HepG2 (cell line): ENCODE data around the gene NOA1. TPM values are rescaled to one million over a fixed set of nuclear protein-coding genes. Genes with fewer than 3 reads are reported as not detected.

Experiments used
- HDAC1 ChIP-seq: sonication (generic); formaldehyde crosslinking; IDR thresholded peaks from 2 replicates; pipeline ENCODE4 v1.5.1; 2020; ENCODE audit warnings: mild to moderate bottlenecking, missing genetic modification reagents
- MAZ ChIP-seq, 2 experiments: sonication (generic) in 1 of 2; formaldehyde crosslinking in 1 of 2; IDR thresholded peaks; 2 replicates each; pipeline versions ENCODE4 v1.5.0 to v1.6.1; 2012 to 2020; ENCODE audit warnings: low read depth in 2 of 2, mild to moderate bottlenecking in 2 of 2, borderline replicate concordance in 1 of 2, improper control_type of control experiment in 1 of 2, low read length in 1 of 2, missing genetic modification reagents in 1 of 2, moderate library complexity in 1 of 2
- PTBP1 ChIP-seq: fragments of 200-400 bp; formaldehyde crosslinking; IDR thresholded peaks from 2 replicates; pipeline ENCODE4 v1.6.1; 2018; ENCODE audit warnings: low read length, low read depth; ENCODE audit not compliant: poor library complexity, severe bottlenecking
- SNAI1 ChIP-seq: sonication (generic); formaldehyde crosslinking; IDR thresholded peaks from 2 replicates; pipeline ENCODE4 v1.5.0; 2020; ENCODE audit warnings: mild to moderate bottlenecking, missing genetic modification reagents, borderline replicate concordance
- ZNF619 ChIP-seq: sonication (generic); formaldehyde crosslinking; IDR thresholded peaks from 2 replicates; pipeline ENCODE4 v1.4.0; 2020; ENCODE audit warnings: mild to moderate bottlenecking, missing genetic modification reagents
- ZNF788 ChIP-seq: sonication (generic); formaldehyde crosslinking; IDR thresholded peaks from 2 replicates; pipeline ENCODE4 v1.5.0; 2020; ENCODE audit warnings: mild to moderate bottlenecking, missing genetic modification reagents, borderline replicate concordance
- ZNF850 ChIP-seq: sonication (generic); formaldehyde crosslinking; conservative IDR thresholded peaks from 2 replicates; pipeline ENCODE4 v1.9.0; 2021; ENCODE audit warnings: mild to moderate bottlenecking, missing genetic modification reagents
- polyA plus RNA-seq, 8 experiments: library from polyadenylated mRNA; depleted of rRNA in 3 of 8; stranded (reverse) in 7 of 8; unstranded in 1 of 8; fragments of >200 nt; fragmentation: Illumina TruSeq in 4 of 8; extraction: Trizol in 4 of 8; gene quantifications; 2 replicates each; pipeline versions ENCODE4 v1.2.1 to v1.2.3, GENCODE V29; 2011 to 2016; ENCODE audit warnings: low read depth in 4 of 8, missing spikeins in 1 of 8, mixed read lengths in 1 of 8; ENCODE audit not compliant: insufficient read depth in 1 of 8
- total RNA-seq, 5 experiments: library from RNA; depleted of rRNA; stranded (reverse); fragments of >200 nt; fragmentation: Illumina TruSeq; extraction: Trizol; gene quantifications; 2 replicates each; pipeline ENCODE4 v1.2.3, GENCODE V29; 2016; ENCODE audit warnings: low read depth in 1 of 5
- TF ChIP-seq, protein P1 (sequence below): sonication (generic); formaldehyde crosslinking; conservative IDR thresholded peaks from 2 replicates; pipeline ENCODE4 v1.4.0; 2020; ENCODE audit warnings: missing genetic modification reagents
- TF ChIP-seq, protein P2 (sequence below): sonication (generic); IDR thresholded peaks from 2 replicates; pipeline ENCODE4 v1.6.1; 2016; ENCODE audit warnings: low read depth, borderline replicate concordance
- TF ChIP-seq, protein P3 (sequence below): sonication (generic); formaldehyde crosslinking; conservative IDR thresholded peaks from 2 replicates; pipeline ENCODE4 v1.8.0; 2022; ENCODE audit warnings: missing genetic modification reagents
- TF ChIP-seq, protein P4 (sequence below): sonication (generic); formaldehyde crosslinking; IDR thresholded peaks from 2 replicates; pipeline ENCODE4 v1.8.1; 2023; ENCODE audit warnings: mild to moderate bottlenecking, missing genetic modification reagents, borderline replicate concordance
- TF ChIP-seq, protein P5 (sequence below): sonication (generic); formaldehyde crosslinking; IDR thresholded peaks from 2 replicates; pipeline ENCODE4 v1.9.0; 2021; ENCODE audit warnings: missing genetic modification reagents, borderline replicate concordance
- TF ChIP-seq, protein P6 (sequence below): sonication (generic); formaldehyde crosslinking; conservative IDR thresholded peaks from 2 replicates; pipeline ENCODE4 v1.4.0; 2020; ENCODE audit warnings: missing genetic modification reagents
- TF ChIP-seq, protein P7 (sequence below): sonication (generic); formaldehyde crosslinking; IDR thresholded peaks from 2 replicates; pipeline ENCODE4 v1.5.0; 2020; ENCODE audit warnings: missing genetic modification reagents
- TF ChIP-seq, protein P8 (sequence below): sonication (generic); formaldehyde crosslinking; conservative IDR thresholded peaks from 2 replicates; pipeline ENCODE4 v1.4.0; 2020; ENCODE audit warnings: missing genetic modification reagents

Gene NOA1
- total and polyA plus RNA-seq, 2 of the 13 experiments (the other 11 are each of a cell fraction or from before 2014, with no cell fraction given): 17.3 to 19.0 TPM

DNA sequence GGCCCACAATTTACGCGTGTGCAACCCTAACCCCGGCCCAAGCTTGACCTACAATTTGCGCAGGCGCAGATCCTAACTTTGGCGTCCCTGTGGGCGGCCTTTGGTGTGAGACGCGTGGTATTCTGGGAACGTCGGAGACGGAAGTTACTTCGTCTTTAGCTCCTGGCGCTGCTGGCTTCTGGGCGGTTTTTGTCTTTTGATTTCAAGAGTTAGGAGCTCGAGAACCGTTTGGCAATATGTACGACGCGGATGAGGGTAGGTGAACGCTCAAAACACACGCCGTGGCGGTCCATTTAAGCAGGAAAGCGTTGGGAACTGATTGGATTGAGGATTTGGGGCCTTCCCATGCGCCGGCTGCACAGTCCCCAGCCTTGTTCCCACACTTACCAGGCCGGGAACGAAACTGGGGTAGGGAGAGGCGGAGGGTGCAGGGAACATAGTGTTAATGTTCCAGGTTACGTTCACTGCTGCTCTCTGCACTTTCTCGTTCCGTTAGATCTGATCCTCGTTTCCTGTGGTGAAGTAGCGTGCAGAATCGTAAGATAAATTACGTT is 1.4 kb upstream of the NOA1 start, which contains the start of gene POLR2B (continued):
- TF ChIP-seq, protein P1, sequence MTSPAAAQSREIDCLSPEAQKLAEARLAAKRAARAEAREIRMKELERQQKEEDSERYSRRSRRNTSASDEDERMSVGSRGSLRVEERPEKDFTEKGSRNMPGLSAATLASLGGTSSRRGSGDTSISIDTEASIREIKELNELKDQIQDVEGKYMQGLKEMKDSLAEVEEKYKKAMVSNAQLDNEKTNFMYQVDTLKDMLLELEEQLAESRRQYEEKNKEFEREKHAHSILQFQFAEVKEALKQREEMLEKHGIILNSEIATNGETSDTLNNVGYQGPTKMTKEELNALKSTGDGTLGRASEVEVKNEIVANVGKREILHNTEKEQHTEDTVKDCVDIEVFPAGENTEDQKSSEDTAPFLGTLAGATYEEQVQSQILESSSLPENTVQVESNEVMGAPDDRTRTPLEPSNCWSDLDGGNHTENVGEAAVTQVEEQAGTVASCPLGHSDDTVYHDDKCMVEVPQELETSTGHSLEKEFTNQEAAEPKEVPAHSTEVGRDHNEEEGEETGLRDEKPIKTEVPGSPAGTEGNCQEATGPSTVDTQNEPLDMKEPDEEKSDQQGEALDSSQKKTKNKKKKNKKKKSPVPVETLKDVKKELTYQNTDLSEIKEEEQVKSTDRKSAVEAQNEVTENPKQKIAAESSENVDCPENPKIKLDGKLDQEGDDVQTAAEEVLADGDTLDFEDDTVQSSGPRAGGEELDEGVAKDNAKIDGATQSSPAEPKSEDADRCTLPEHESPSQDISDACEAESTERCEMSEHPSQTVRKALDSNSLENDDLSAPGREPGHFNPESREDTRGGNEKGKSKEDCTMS (CRISPR knock-in tag): no peak
- no peak for TF ChIP-seq ZNF788 (CRISPR knock-in tag)
- TF ChIP-seq, protein P2, sequence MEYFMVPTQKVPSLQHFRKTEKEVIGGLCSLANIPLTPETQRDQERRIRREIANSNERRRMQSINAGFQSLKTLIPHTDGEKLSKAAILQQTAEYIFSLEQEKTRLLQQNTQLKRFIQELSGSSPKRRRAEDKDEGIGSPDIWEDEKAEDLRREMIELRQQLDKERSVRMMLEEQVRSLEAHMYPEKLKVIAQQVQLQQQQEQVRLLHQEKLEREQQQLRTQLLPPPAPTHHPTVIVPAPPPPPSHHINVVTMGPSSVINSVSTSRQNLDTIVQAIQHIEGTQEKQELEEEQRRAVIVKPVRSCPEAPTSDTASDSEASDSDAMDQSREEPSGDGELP: 0 out of 2 replicates have a peak, but pooled peaks have one; percentile 1
- TF ChIP-seq, protein P3, sequence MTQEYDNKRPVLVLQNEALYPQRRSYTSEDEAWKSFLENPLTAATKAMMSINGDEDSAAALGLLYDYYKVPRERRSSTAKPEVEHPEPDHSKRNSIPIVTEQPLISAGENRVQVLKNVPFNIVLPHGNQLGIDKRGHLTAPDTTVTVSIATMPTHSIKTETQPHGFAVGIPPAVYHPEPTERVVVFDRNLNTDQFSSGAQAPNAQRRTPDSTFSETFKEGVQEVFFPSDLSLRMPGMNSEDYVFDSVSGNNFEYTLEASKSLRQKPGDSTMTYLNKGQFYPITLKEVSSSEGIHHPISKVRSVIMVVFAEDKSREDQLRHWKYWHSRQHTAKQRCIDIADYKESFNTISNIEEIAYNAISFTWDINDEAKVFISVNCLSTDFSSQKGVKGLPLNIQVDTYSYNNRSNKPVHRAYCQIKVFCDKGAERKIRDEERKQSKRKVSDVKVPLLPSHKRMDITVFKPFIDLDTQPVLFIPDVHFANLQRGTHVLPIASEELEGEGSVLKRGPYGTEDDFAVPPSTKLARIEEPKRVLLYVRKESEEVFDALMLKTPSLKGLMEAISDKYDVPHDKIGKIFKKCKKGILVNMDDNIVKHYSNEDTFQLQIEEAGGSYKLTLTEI: no peak
- TF ChIP-seq HDAC1: peak; percentile 60; the same call in 1 of the 2 replicates
- TF ChIP-seq, protein P4, sequence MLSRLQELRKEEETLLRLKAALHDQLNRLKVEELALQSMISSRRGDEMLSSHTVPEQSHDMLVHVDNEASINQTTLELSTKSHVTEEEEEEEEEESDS (CRISPR knock-in tag): no peak
- no peak for TF ChIP-seq ZNF619 (CRISPR knock-in tag)
- no peak for TF ChIP-seq ZNF850
- no peak for TF ChIP-seq PTBP1
- no peak for TF ChIP-seq MAZ (IDR thresholded peaks at IDR 0.05; ENCODE audit: borderline replicate concordance, low read depth, low read length)
- TF ChIP-seq MAZ (CRISPR knock-in tag; IDR thresholded peaks at IDR 0.05; ENCODE audit: low read depth): no peak
- TF ChIP-seq SNAI1 (CRISPR knock-in tag): no peak
- TF ChIP-seq, protein P5, sequence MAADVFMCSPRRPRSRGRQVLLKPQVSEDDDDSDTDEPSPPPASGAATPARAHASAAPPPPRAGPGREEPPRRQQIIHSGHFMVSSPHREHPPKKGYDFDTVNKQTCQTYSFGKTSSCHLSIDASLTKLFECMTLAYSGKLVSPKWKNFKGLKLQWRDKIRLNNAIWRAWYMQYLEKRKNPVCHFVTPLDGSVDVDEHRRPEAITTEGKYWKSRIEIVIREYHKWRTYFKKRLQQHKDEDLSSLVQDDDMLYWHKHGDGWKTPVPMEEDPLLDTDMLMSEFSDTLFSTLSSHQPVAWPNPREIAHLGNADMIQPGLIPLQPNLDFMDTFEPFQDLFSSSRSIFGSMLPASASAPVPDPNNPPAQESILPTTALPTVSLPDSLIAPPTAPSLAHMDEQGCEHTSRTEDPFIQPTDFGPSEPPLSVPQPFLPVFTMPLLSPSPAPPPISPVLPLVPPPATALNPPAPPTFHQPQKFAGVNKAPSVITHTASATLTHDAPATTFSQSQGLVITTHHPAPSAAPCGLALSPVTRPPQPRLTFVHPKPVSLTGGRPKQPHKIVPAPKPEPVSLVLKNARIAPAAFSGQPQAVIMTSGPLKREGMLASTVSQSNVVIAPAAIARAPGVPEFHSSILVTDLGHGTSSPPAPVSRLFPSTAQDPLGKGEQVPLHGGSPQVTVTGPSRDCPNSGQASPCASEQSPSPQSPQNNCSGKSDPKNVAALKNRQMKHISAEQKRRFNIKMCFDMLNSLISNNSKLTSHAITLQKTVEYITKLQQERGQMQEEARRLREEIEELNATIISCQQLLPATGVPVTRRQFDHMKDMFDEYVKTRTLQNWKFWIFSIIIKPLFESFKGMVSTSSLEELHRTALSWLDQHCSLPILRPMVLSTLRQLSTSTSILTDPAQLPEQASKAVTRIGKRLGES (CRISPR knock-in tag): no peak
- TF ChIP-seq, protein P6, sequence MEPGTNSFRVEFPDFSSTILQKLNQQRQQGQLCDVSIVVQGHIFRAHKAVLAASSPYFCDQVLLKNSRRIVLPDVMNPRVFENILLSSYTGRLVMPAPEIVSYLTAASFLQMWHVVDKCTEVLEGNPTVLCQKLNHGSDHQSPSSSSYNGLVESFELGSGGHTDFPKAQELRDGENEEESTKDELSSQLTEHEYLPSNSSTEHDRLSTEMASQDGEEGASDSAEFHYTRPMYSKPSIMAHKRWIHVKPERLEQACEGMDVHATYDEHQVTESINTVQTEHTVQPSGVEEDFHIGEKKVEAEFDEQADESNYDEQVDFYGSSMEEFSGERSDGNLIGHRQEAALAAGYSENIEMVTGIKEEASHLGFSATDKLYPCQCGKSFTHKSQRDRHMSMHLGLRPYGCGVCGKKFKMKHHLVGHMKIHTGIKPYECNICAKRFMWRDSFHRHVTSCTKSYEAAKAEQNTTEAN (CRISPR knock-in tag): no peak
- TF ChIP-seq, protein P7, sequence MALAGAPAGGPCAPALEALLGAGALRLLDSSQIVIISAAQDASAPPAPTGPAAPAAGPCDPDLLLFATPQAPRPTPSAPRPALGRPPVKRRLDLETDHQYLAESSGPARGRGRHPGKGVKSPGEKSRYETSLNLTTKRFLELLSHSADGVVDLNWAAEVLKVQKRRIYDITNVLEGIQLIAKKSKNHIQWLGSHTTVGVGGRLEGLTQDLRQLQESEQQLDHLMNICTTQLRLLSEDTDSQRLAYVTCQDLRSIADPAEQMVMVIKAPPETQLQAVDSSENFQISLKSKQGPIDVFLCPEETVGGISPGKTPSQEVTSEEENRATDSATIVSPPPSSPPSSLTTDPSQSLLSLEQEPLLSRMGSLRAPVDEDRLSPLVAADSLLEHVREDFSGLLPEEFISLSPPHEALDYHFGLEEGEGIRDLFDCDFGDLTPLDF (CRISPR knock-in tag): no peak
- TF ChIP-seq, protein P8, sequence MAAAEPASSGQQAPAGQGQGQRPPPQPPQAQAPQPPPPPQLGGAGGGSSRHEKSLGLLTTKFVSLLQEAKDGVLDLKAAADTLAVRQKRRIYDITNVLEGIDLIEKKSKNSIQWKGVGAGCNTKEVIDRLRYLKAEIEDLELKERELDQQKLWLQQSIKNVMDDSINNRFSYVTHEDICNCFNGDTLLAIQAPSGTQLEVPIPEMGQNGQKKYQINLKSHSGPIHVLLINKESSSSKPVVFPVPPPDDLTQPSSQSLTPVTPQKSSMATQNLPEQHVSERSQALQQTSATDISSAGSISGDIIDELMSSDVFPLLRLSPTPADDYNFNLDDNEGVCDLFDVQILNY (CRISPR knock-in tag): no peak
